ENCODE results near the gene CHORDC1.
"Not testable (repeated sequence)": the region's sequence is repeated elsewhere in the genome, so short reads cannot be mapped to it uniquely, and the experiment has no call there.

CHORDC1 gene

DNA sequence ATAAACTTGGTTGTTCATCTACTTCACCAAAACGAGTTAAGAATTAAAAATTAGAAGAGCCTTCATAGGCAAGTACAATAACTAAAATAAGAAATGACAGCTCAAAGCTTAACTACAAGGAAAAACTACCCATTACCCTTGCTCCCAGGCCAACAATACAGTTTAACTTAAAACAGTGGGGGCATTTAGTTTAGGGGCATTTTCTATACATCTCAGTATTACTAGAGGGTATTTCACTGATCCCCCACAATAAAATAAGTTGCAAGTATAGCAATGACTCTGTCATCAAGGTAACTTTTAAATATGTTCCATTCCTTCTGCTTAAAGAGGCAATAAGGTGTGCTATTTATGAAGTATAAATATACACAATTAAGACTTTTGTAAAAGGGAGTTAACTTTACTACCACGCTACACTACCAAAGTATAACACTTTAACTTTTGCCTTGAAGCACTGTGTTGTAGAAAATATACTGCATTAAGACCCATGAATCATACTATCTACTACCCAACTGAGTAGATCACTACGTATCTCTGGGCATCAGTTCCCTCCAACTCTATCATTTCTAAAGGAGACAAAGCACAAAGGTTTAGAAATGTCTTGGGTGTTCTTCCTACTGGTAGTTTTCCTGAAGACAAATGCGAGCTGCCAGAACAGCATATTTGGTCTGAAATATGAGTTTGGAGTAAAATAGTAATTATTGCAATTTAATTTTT lies 29.8 kb downstream of the CHORDC1 start:
- Histone ChIP-seq H3K9ac (ENCODE audit: low read length in 5 of 5) (no peak overlapping the region), H3K4me3 (ENCODE audit: low read depth in 1 of 5, low read length in 5 of 5) (no peak overlapping the region)

DNA sequence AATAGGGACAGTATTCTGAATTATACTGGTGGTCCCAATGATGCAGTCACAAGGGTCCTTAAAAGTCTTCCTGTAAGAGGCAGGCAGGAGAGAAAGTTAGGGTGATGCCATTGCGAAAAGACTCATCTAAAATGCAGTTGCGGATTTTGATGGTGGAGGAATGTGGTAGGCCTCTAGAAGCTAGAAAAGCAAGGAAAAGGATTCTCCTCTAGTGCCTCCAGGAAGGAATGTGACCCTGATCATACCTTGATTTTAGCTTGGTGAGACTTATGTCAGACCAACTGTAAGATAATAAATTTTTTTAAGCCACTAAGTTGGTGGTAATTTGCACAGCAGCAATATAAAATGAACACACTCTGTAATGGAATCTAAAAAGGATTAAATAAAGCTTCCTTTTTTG lies 33.8 kb downstream of the CHORDC1 start:
- H3K36me3 ChIP-seq (ENCODE audit: control insufficient read depth in 5 of 5, insufficient read depth in 5 of 5, low read length in 5 of 5) = peaks cover 0 to 3% (median 2%) of the 10 kb centered on the region in 5 donors
- no peak overlapping the region for H3K9ac ChIP-seq (ENCODE audit: low read length in 5 of 5)

More for the DNA sequence above, 29.8 kb downstream of the CHORDC1 start:
- Histone ChIP-seq H3K27me3 (ENCODE audit: control insufficient read depth in 5 of 5, insufficient read depth in 4 of 5, low read length in 5 of 5) (no peaks in the 10 kb centered on the region), H3K27ac (ENCODE audit: low read depth, low read length) (no peak overlapping the region), H3K36me3 (ENCODE audit: control insufficient read depth in 5 of 5, insufficient read depth in 5 of 5, low read length in 5 of 5) (peaks cover 0 to 6% (median 2%) of the 10 kb centered on the region in 5 donors), H3K4me1 (ENCODE audit: control insufficient read depth in 5 of 5, insufficient read depth in 5 of 5, low read length in 5 of 5) (peaks cover 0 to 23% (median 4%) of the 10 kb centered on the region in 5 donors), H3K9me3 (ENCODE audit: control insufficient read depth in 5 of 5, low read length in 5 of 5) (no peaks in the 10 kb centered on the region)

DNA sequence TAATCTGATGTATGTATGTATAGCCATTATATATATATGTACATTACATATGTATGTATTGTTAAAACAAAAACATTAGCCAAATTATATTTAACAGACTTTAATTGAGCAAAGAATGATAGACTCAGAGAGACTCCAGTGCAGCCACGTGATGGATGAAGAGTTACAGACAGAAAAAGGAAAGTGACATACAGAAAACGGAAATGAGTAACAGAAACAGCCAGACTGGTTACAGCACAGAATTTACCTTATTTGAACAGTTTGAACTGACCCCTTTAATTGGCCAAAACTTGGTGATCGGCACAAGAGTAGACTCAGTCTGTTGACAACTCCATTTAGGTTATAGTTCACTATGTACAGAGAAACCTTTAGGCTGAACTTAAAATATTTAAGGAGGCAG lies 35.0 kb downstream of the CHORDC1 start:
- no peaks in the 10 kb centered on the region for H3K27me3 ChIP-seq (ENCODE audit: control insufficient read depth in 5 of 5, insufficient read depth in 4 of 5, low read length in 5 of 5)
- H3K4me3 ChIP-seq (ENCODE audit: low read depth in 1 of 5, low read length in 5 of 5) = no peak overlapping the region
- peaks cover 0 to 12% (median 2%) of the 10 kb centered on the region in 5 donors for H3K36me3 ChIP-seq (ENCODE audit: control insufficient read depth in 5 of 5, insufficient read depth in 5 of 5, low read length in 5 of 5)

More for the DNA sequence above, 33.8 kb downstream of the CHORDC1 start:
- no peaks in the 10 kb centered on the region for H3K9me3 ChIP-seq (ENCODE audit: control insufficient read depth in 5 of 5, low read length in 5 of 5)
- H3K27ac ChIP-seq (ENCODE audit: low read depth, low read length) = no peak overlapping the region
- H3K27me3 ChIP-seq (ENCODE audit: control insufficient read depth in 5 of 5, insufficient read depth in 4 of 5, low read length in 5 of 5) = no peaks in the 10 kb centered on the region
- H3K4me3 ChIP-seq (ENCODE audit: low read depth in 1 of 5, low read length in 5 of 5) = no peak overlapping the region
- peaks cover 0 to 23% (median 4%) of the 10 kb centered on the region in 5 donors for H3K4me1 ChIP-seq (ENCODE audit: control insufficient read depth in 5 of 5, insufficient read depth in 5 of 5, low read length in 5 of 5)

GRCh38 chr11:90179923-90180322 lies 42.9 kb downstream of the CHORDC1 start:
- H3K4me3 ChIP-seq (ENCODE audit: low read depth in 1 of 5, low read length in 5 of 5) = no peak overlapping the region
- H3K27ac ChIP-seq (ENCODE audit: low read depth, low read length) = no peak overlapping the region
- no peak overlapping the region for H3K9ac ChIP-seq (ENCODE audit: low read length in 5 of 5)
- H3K4me1 ChIP-seq (ENCODE audit: control insufficient read depth in 5 of 5, insufficient read depth in 5 of 5, low read length in 5 of 5) = peaks cover 0 to 7% (median 0%) of the 10 kb centered on the region in 5 donors
- no peaks in the 10 kb centered on the region for H3K27me3 ChIP-seq (ENCODE audit: control insufficient read depth in 5 of 5, insufficient read depth in 4 of 5, low read length in 5 of 5)
- peaks cover 0 to 32% (median 7%) of the 10 kb centered on the region in 5 donors for H3K36me3 ChIP-seq (ENCODE audit: control insufficient read depth in 5 of 5, insufficient read depth in 5 of 5, low read length in 5 of 5)
- H3K9me3 ChIP-seq (ENCODE audit: control insufficient read depth in 5 of 5, low read length in 5 of 5) = no peaks in the 10 kb centered on the region

More for the DNA sequence above, 35.0 kb downstream of the CHORDC1 start:
- H3K4me1 ChIP-seq (ENCODE audit: control insufficient read depth in 5 of 5, insufficient read depth in 5 of 5, low read length in 5 of 5) = peaks cover 0 to 12% (median 0%) of the 10 kb centered on the region in 5 donors
- no peak overlapping the region for H3K9ac ChIP-seq (ENCODE audit: low read length in 5 of 5)
- no peaks in the 10 kb centered on the region for H3K9me3 ChIP-seq (ENCODE audit: control insufficient read depth in 5 of 5, low read length in 5 of 5)
- H3K27ac ChIP-seq (ENCODE audit: low read depth, low read length) = no peak overlapping the region

GRCh38 chr11:90178751-90179150 lies 44.1 kb downstream of the CHORDC1 start:
- no peaks in the 10 kb centered on the region for H3K27me3 ChIP-seq (ENCODE audit: control insufficient read depth in 5 of 5, insufficient read depth in 4 of 5, low read length in 5 of 5)
- H3K4me3 ChIP-seq (ENCODE audit: low read depth in 1 of 5, low read length in 5 of 5) = no peak overlapping the region
- no peak overlapping the region for H3K27ac ChIP-seq (ENCODE audit: low read depth, low read length)
- H3K4me1 ChIP-seq (ENCODE audit: control insufficient read depth in 5 of 5, insufficient read depth in 5 of 5, low read length in 5 of 5) = peaks cover 0 to 7% (median 0%) of the 10 kb centered on the region in 5 donors
- H3K9me3 ChIP-seq (ENCODE audit: control insufficient read depth in 5 of 5, low read length in 5 of 5) = no peaks in the 10 kb centered on the region
- H3K36me3 ChIP-seq (ENCODE audit: control insufficient read depth in 5 of 5, insufficient read depth in 5 of 5, low read length in 5 of 5) = peaks cover 0 to 29% (median 7%) of the 10 kb centered on the region in 5 donors
- H3K9ac ChIP-seq (ENCODE audit: low read length in 5 of 5) = no peak overlapping the region

DNA sequence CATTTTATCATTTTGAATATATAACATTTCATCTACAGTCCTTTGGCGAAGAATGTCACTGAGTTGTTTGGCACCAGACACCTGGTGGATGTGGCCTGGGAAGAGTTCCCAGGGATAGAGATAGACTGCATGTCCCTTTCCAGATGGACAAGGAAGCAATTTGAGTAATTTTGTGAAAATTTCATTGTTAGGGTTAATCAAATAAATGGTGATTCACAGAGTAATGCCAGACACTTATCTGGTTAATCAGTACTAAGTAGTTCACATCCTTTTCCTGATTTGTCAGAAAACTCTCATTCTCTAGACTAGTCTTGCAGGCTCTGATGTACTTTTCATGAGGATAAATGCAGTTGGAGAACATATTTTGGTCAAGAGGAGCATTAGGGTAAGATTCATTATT lies 46.8 kb downstream of the CHORDC1 start:
- Histone ChIP-seq H3K27ac (ENCODE audit: low read depth, low read length) (no peak overlapping the region), H3K27me3 (ENCODE audit: control insufficient read depth in 5 of 5, insufficient read depth in 4 of 5, low read length in 5 of 5) (no peaks in the 10 kb centered on the region), H3K4me1 (ENCODE audit: control insufficient read depth in 5 of 5, insufficient read depth in 5 of 5, low read length in 5 of 5) (peaks cover 0 to 7% (median 0%) of the 10 kb centered on the region in 5 donors), H3K9ac (ENCODE audit: low read length in 5 of 5) (no peak overlapping the region), H3K9me3 (ENCODE audit: control insufficient read depth in 5 of 5, low read length in 5 of 5) (no peaks in the 10 kb centered on the region), H3K36me3 (ENCODE audit: control insufficient read depth in 5 of 5, insufficient read depth in 5 of 5, low read length in 5 of 5) (peaks cover 0 to 22% (median 6%) of the 10 kb centered on the region in 5 donors), H3K4me3 (ENCODE audit: low read depth in 1 of 5, low read length in 5 of 5) (no peak overlapping the region)

GRCh38 chr11:90171359-90171758 lies 51.5 kb downstream of the CHORDC1 start:
- Histone ChIP-seq H3K9me3 (ENCODE audit: control insufficient read depth in 5 of 5, low read length in 5 of 5) (no peaks in the 10 kb centered on the region), H3K36me3 (ENCODE audit: control insufficient read depth in 5 of 5, insufficient read depth in 5 of 5, low read length in 5 of 5) (peaks cover 0 to 11% (median 6%) of the 10 kb centered on the region in 5 donors), H3K9ac (ENCODE audit: low read length in 5 of 5) (no peak overlapping the region), H3K4me1 (ENCODE audit: control insufficient read depth in 5 of 5, insufficient read depth in 5 of 5, low read length in 5 of 5) (peaks cover 0 to 3% (median 0%) of the 10 kb centered on the region in 5 donors), H3K4me3 (ENCODE audit: low read depth in 1 of 5, low read length in 5 of 5) (no peak overlapping the region), H3K27me3 (ENCODE audit: control insufficient read depth in 5 of 5, insufficient read depth in 4 of 5, low read length in 5 of 5) (no peaks in the 10 kb centered on the region), H3K27ac (ENCODE audit: low read depth, low read length) (no peak overlapping the region)

DNA sequence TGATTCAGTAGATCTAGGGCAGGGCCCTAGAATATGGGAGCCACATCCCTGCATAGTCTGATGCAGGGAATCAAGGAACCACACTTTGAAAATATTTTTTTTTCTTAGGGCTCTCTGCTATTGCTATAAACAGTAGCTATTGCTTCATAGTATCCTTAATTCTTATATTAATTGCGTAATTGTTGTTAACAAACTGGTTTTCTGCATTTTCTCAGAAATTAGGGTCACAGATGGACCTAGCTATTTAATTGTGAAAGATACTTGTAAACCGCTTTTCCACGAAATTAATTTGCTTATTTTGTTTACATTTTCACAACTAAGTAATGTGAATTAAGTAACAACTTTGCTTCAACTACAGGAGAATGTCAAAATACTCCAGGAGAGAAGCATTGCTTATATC lies 54.3 kb downstream of the CHORDC1 start:
- H3K27ac ChIP-seq (ENCODE audit: low read depth, low read length) = no peak overlapping the region
- no peaks in the 10 kb centered on the region for H3K9me3 ChIP-seq (ENCODE audit: control insufficient read depth in 5 of 5, low read length in 5 of 5)
- peaks cover 0 to 5% (median 0%) of the 10 kb centered on the region in 5 donors for H3K36me3 ChIP-seq (ENCODE audit: control insufficient read depth in 5 of 5, insufficient read depth in 5 of 5, low read length in 5 of 5)
- H3K27me3 ChIP-seq (ENCODE audit: control insufficient read depth in 5 of 5, insufficient read depth in 4 of 5, low read length in 5 of 5) = no peaks in the 10 kb centered on the region
- H3K4me1 ChIP-seq (ENCODE audit: control insufficient read depth in 5 of 5, insufficient read depth in 5 of 5, low read length in 5 of 5) = peaks cover 0 to 3% (median 0%) of the 10 kb centered on the region in 5 donors
- no peak overlapping the region for H3K4me3 ChIP-seq (ENCODE audit: low read depth in 1 of 5, low read length in 5 of 5)
- H3K9ac ChIP-seq (ENCODE audit: low read length in 5 of 5) = no peak overlapping the region

DNA sequence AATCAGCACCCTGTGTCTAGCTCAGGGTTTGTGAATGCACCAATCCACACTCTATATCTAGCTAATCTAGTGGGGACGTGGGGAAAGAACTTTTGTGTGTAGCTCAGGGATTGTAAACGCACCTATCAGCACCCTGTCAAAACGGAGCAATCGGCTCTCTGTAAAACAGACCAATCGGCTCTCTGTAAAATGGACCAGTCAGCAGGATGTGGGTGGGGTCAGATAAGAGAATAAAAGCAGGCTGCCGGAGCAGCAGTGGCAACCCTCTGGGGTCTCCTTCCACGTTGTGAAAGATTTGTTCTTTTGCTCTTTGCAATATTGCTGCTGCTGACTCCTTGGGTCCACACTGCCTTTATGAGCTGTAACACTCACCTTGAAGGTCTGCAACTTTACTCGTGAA lies 55.1 kb downstream of the CHORDC1 start:
- H3K27ac ChIP-seq (ENCODE audit: low read depth, low read length); H3K4me3 ChIP-seq (ENCODE audit: low read depth in 1 of 5, low read length in 5 of 5): not testable (repeated sequence)

GRCh38 chr11:90166982-90167573 lies 55.8 kb downstream of the CHORDC1 start:
- H3K9me3 ChIP-seq (ENCODE audit: control insufficient read depth in 5 of 5, low read length in 5 of 5); H3K27ac ChIP-seq (ENCODE audit: low read depth, low read length); H3K4me1 ChIP-seq (ENCODE audit: control insufficient read depth in 5 of 5, insufficient read depth in 5 of 5, low read length in 5 of 5); H3K36me3 ChIP-seq (ENCODE audit: control insufficient read depth in 5 of 5, insufficient read depth in 5 of 5, low read length in 5 of 5); H3K4me3 ChIP-seq (ENCODE audit: low read depth in 1 of 5, low read length in 5 of 5); H3K9ac ChIP-seq (ENCODE audit: low read length in 5 of 5); H3K27me3 ChIP-seq (ENCODE audit: control insufficient read depth in 5 of 5, insufficient read depth in 4 of 5, low read length in 5 of 5): not testable (repeated sequence)

More for the DNA sequence above, 55.1 kb downstream of the CHORDC1 start:
- H3K36me3 ChIP-seq (ENCODE audit: control insufficient read depth in 5 of 5, insufficient read depth in 5 of 5, low read length in 5 of 5); H3K4me1 ChIP-seq (ENCODE audit: control insufficient read depth in 5 of 5, insufficient read depth in 5 of 5, low read length in 5 of 5); H3K9me3 ChIP-seq (ENCODE audit: control insufficient read depth in 5 of 5, low read length in 5 of 5); H3K27me3 ChIP-seq (ENCODE audit: control insufficient read depth in 5 of 5, insufficient read depth in 4 of 5, low read length in 5 of 5); H3K9ac ChIP-seq (ENCODE audit: low read length in 5 of 5): not testable (repeated sequence)
